IMR-90 (cell line): ENCODE measurements around the gene RHBDF2. TPM values are rescaled to one million over a fixed set of nuclear protein-coding genes. Genes with fewer than 3 reads are reported as not detected.

Experiments
- ATAC-seq: fragments of 200-7000 bp; cut with Tn5 transposase; 2 replicates; pipeline ENCODE4 v1.9.1; 2020; ENCODE audit warnings: low read depth, mild to moderate bottlenecking, moderate library complexity
- BruUV-seq: library from RNA; stranded (reverse); fragments of 400-500 nt; replicated peaks from 2 replicates; lab custom pipeline; 2021; lab: Mats Ljungman, UMichigan
- CTCF ChIA-PET: fragments of 300-600 bp; formaldehyde crosslinking; extraction: SDS; loops from one replicate; lab custom pipeline; 2021; ENCODE audit warnings: antibody characterized with exemption; lab: Yijun Ruan, JAX
- POLR2A ChIA-PET: fragments of 300-600 bp; sonication (Branson Sonifier 250); formaldehyde crosslinking; loops from one replicate; lab custom pipeline; 2022; ENCODE audit warnings: antibody characterized with exemption; ENCODE audit not compliant: unreplicated experiment; lab: Charles Lee
- DNase-seq: peaks from one replicate; pipeline ENCODE4 v3.0.0; 2013
- H2AFZ ChIP-seq: replicated peaks from 2 replicates; pipeline ENCODE3; 2013; ENCODE audit warnings: low read length, mild to moderate bottlenecking; ENCODE audit not compliant: poor library complexity
- H2AK5ac ChIP-seq: 2 replicates; pipeline ENCODE4 v1.6.1; 2013; ENCODE audit warnings: low read depth, low read length, inconsistent platforms
- H2AK9ac ChIP-seq: replicated peaks from 2 replicates; pipeline ENCODE3; 2013; ENCODE audit warnings: mild to moderate bottlenecking, low read depth, low read length, moderate library complexity; ENCODE audit not compliant: poor library complexity
- H2BK120ac ChIP-seq: 2 replicates; pipeline ENCODE4 v1.6.1; 2013; ENCODE audit warnings: low read depth, low read length, inconsistent platforms
- H2BK15ac ChIP-seq: 3 replicates; pipeline ENCODE4 v1.6.1; 2013; ENCODE audit warnings: low read depth, low read length, inconsistent platforms
- H2BK20ac ChIP-seq: 2 replicates; pipeline ENCODE4 v1.6.1; 2013; ENCODE audit warnings: low read depth, mild to moderate bottlenecking, inconsistent platforms, low read length, moderate library complexity
- H2BK5ac ChIP-seq: 2 replicates; pipeline ENCODE4 v1.6.1; 2013; ENCODE audit warnings: mild to moderate bottlenecking, low read depth, low read length, inconsistent platforms; ENCODE audit not compliant: poor library complexity, severe bottlenecking
- H3K14ac ChIP-seq: replicated peaks from 2 replicates; pipeline ENCODE4 v1.6.1; 2013; ENCODE audit warnings: low read depth, low read length, inconsistent platforms
- H3K18ac ChIP-seq: 2 replicates; pipeline ENCODE4 v1.6.1; 2013; ENCODE audit warnings: low read depth, low read length, control low read depth
- H3K23ac ChIP-seq: 2 replicates; pipeline ENCODE4 v1.6.1; 2013; ENCODE audit warnings: low read depth, low read length, inconsistent platforms
- H3K27ac ChIP-seq: 2 replicates; pipeline ENCODE4 v1.5.1; 2013; ENCODE audit warnings: mild to moderate bottlenecking, control low read depth, low read length; ENCODE audit not compliant: insufficient read depth
- H3K27me3 ChIP-seq: 2 replicates; pipeline ENCODE4 v1.6.1; 2013; ENCODE audit warnings: low read length; ENCODE audit not compliant: control insufficient read depth, insufficient read depth
- H3K36me3 ChIP-seq: 2 replicates; pipeline ENCODE4 v1.6.1; 2013; ENCODE audit warnings: low read length, mixed read lengths; ENCODE audit not compliant: control insufficient read depth, insufficient read depth
- H3K4ac ChIP-seq: 2 replicates; pipeline ENCODE4 v1.6.1; 2013; ENCODE audit warnings: low read depth, low read length, inconsistent platforms
- H3K4me1 ChIP-seq: 2 replicates; pipeline ENCODE4 v1.6.1; 2013; ENCODE audit warnings: low read length, mixed read lengths; ENCODE audit not compliant: control insufficient read depth, insufficient read depth
- H3K4me2 ChIP-seq: 2 replicates; pipeline ENCODE4 v1.6.1; 2013; ENCODE audit warnings: low read depth, mild to moderate bottlenecking, control low read depth, low read length, moderate library complexity
- H3K4me3 ChIP-seq: 2 replicates; pipeline ENCODE4 v1.5.1; 2013; ENCODE audit warnings: low read depth, mild to moderate bottlenecking, control low read depth, low read length, moderate library complexity; ENCODE audit not compliant: insufficient read depth
- H3K56ac ChIP-seq: 2 replicates; pipeline ENCODE4 v1.6.1; 2013; ENCODE audit warnings: low read length, inconsistent platforms; ENCODE audit not compliant: insufficient read depth; ENCODE audit errors: extremely low read depth
- H3K79me1 ChIP-seq, 2 experiments: 2 replicates each; pipeline ENCODE4 v1.6.1; 2013; ENCODE audit warnings: low read length in 2 of 2, inconsistent platforms in 1 of 2, low read depth in 1 of 2
- H3K9ac ChIP-seq: 2 replicates; pipeline ENCODE4 v1.6.1; 2013; ENCODE audit warnings: low read depth, low read length, control low read depth
- H3K9me1 ChIP-seq: 2 replicates; pipeline ENCODE4 v1.6.1; 2013; ENCODE audit warnings: low read length, inconsistent platforms; ENCODE audit not compliant: insufficient read depth
- H3K9me3 ChIP-seq: 2 replicates; pipeline ENCODE4 v1.6.1; 2013; ENCODE audit warnings: low read length; ENCODE audit not compliant: control insufficient read depth, insufficient read depth
- H4K20me1 ChIP-seq: 2 replicates; pipeline ENCODE4 v1.6.1; 2013; ENCODE audit warnings: low read length, inconsistent platforms; ENCODE audit not compliant: insufficient read depth
- H4K5ac ChIP-seq: 2 replicates; pipeline ENCODE4 v1.6.1; 2013; ENCODE audit warnings: mild to moderate bottlenecking, low read depth, low read length, control low read depth
- H4K8ac ChIP-seq, 2 experiments: 2 replicates each; pipeline ENCODE4 v1.6.1; 2013; ENCODE audit warnings: low read depth in 2 of 2, low read length in 2 of 2, control low read depth in 1 of 2, inconsistent platforms in 1 of 2
- H4K91ac ChIP-seq: 2 replicates; pipeline ENCODE4 v1.6.1; 2013; ENCODE audit warnings: low read depth, low read length, inconsistent platforms; ENCODE audit not compliant: insufficient read depth
- CEBPB ChIP-seq: IDR thresholded peaks from 2 replicates; pipeline ENCODE4 v1.6.1; 2012; ENCODE audit warnings: low read depth, low read length, improper control_type of control experiment
- CTCF ChIP-seq: conservative IDR thresholded peaks from 2 replicates; pipeline ENCODE4 v1.5.1; 2012; ENCODE audit warnings: mild to moderate bottlenecking, low read depth, low read length, improper control_type of control experiment
- FOS ChIP-seq: fragments of 150-350 bp; IDR thresholded peaks from 2 replicates; pipeline ENCODE4 v1.6.1; 2016; ENCODE audit warnings: low read depth, low read length
- MAZ ChIP-seq: IDR thresholded peaks from 2 replicates; pipeline ENCODE4 v1.6.1; 2012; ENCODE audit warnings: low read depth, mild to moderate bottlenecking, low read length, improper control_type of control experiment, moderate library complexity, borderline replicate concordance
- MXI1 ChIP-seq: IDR thresholded peaks from 2 replicates; pipeline ENCODE4 v1.6.1; 2012; ENCODE audit warnings: low read depth, mild to moderate bottlenecking, low read length, moderate library complexity, borderline replicate concordance
- NFE2L2 ChIP-seq: fragments of 150-350 bp; IDR thresholded peaks from 2 replicates; pipeline ENCODE4 v1.6.1; 2016; ENCODE audit warnings: low read depth, mild to moderate bottlenecking, low read length
- RAD21 ChIP-seq: IDR thresholded peaks from 2 replicates; pipeline ENCODE4 v1.6.1; 2012; ENCODE audit warnings: low read length, improper control_type of control experiment
- WGBS, 2 experiments: methylation state at CpG; one replicate each; pipeline versions ENCODE4 v1.1.5 to v1.1.7; 2013; ENCODE audit warnings: missing lambda C conversion rate in 2 of 2; ENCODE audit not compliant: insufficient read length in 1 of 2; ENCODE audit errors: extremely low coverage in 2 of 2; 5-methylcytosine and 5-hydroxymethylcytosine counted together
- dilution Hi-C: fragments of 300-500 bp; cut with HindIII; formaldehyde crosslinking; loops from one replicate; pipeline ENCODE4 v1.14.3; 2018; ENCODE audit warnings: low sequenced_read_pairs; ENCODE audit not compliant: unreplicated experiment
- in situ Hi-C: fragments of 300-500 bp; cut with MboI; formaldehyde crosslinking; loops from 3 replicates; pipeline ENCODE4 v1.14.3; 2019; ENCODE audit warnings: low sequenced_read_pairs, inconsistent platforms, mixed read lengths
- intact Hi-C: fragments of 100-400 bp; cut with micrococcal nuclease; formaldehyde crosslinking; loops from 2 replicates; pipeline ENCODE4 v1.10.0; 2022
- polyA plus RNA-seq, 3 experiments: library from polyadenylated mRNA; depleted of rRNA; stranded (reverse); fragments of >200 nt; gene quantifications; 2 replicates each; pipeline ENCODE4 v1.2.3, GENCODE V29; 2012; ENCODE audit warnings: low replicate concordance in 1 of 3
- total RNA-seq: library from RNA; depleted of rRNA; stranded (reverse); fragments of >200 nt; gene quantifications from 2 replicates; pipeline ENCODE4 v1.2.3, GENCODE V29; 2012
- TF ChIP-seq, protein P1 (sequence below): fragments of 150-350 bp; IDR thresholded peaks from 2 replicates; pipeline ENCODE4 v1.6.1; 2017; ENCODE audit warnings: mild to moderate bottlenecking, antibody characterized with exemption, low read length, low read depth
- TF ChIP-seq, protein P2 (sequence below): fragments of 150-350 bp; IDR thresholded peaks from 2 replicates; pipeline ENCODE4 v1.6.1; 2016; ENCODE audit warnings: low read depth, mild to moderate bottlenecking, low read length, moderate library complexity, borderline replicate concordance

RHBDF2 gene
- total and polyA plus RNA-seq, 2 of the 4 experiments (the other 2 are of a cell fraction) = 1.3 to 8.3 TPM

- TF ChIP-seq, protein P1, sequence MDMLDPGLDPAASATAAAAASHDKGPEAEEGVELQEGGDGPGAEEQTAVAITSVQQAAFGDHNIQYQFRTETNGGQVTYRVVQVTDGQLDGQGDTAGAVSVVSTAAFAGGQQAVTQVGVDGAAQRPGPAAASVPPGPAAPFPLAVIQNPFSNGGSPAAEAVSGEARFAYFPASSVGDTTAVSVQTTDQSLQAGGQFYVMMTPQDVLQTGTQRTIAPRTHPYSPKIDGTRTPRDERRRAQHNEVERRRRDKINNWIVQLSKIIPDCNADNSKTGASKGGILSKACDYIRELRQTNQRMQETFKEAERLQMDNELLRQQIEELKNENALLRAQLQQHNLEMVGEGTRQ = no peak
Measured at GRCh38 chr17:76537578-76538280, 36.5 kb upstream of the RHBDF2 start, which contains the start of gene CYGB (continued).

- no TSS peak for BruUV-seq
- ChIA-PET POLR2A (no interaction called here), CTCF (interaction anchor here (1.1 kb wide), 1 partner anchor 10 kb away, joined by 3 read pairs; no protein-coding TSS in a partner anchor)
- Histone ChIP-seq H3K18ac (no peak overlapping the region), H4K8ac (peak overlapping the region in 1 of 2 experiments; percentile 55; a peak in 1 of 4 replicates), H4K91ac (no peak overlapping the region), H2BK15ac (no peak overlapping the region), H4K20me1 (no peaks in the 10 kb centered on the region), H2AFZ (peak overlapping the region; percentile 82), H2BK20ac (no peak overlapping the region), H3K9me3 (no peaks in the 10 kb centered on the region), H3K9me1 (peaks cover 11% of the 10 kb centered on the region), H2BK5ac (no peak overlapping the region), H3K9ac (peak overlapping the region; percentile 17; the same call in 1 of the 2 replicates), H3K36me3 (no peaks in the 10 kb centered on the region; the same call in 1 of the 2 replicates), H3K4me2 (peak overlapping the region; percentile 45), H2AK9ac (peak overlapping the region; percentile 48), H3K4me3 (peak overlapping the region; percentile 46), H3K56ac (no peak overlapping the region), H2BK120ac (peak overlapping the region; percentile 45; the same call in 1 of the 2 replicates), H2AK5ac (peak overlapping the region; percentile 33; the same call in 1 of the 2 replicates), H3K79me1 (peaks cover 0 to under 1% of the 10 kb centered on the region in 2 experiments; a peak in 1 of 4 replicates), H3K27me3 (peaks cover 2% of the 10 kb centered on the region; the same call in 1 of the 2 replicates), H3K4ac (peak overlapping the region; percentile 78), H3K14ac (peak overlapping the region; percentile 88), H3K4me1 (peaks cover 10% of the 10 kb centered on the region), H3K23ac (no peak overlapping the region), H3K27ac (0 out of 2 replicates have a peak overlapping the region, but pooled peaks have one; percentile 1), H4K5ac (no peak overlapping the region)
- intact Hi-C loops = loop anchor here (10.0 kb wide), 1 partner anchor 528 kb away; no protein-coding TSS in a partner anchor
- in situ Hi-C loops = no loop called here
- dilution Hi-C loops = no loop called here
- TF ChIP-seq CEBPB = no peak
- TF ChIP-seq CTCF = no peak
- TF ChIP-seq, protein P2, sequence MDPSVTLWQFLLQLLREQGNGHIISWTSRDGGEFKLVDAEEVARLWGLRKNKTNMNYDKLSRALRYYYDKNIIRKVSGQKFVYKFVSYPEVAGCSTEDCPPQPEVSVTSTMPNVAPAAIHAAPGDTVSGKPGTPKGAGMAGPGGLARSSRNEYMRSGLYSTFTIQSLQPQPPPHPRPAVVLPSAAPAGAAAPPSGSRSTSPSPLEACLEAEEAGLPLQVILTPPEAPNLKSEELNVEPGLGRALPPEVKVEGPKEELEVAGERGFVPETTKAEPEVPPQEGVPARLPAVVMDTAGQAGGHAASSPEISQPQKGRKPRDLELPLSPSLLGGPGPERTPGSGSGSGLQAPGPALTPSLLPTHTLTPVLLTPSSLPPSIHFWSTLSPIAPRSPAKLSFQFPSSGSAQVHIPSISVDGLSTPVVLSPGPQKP = no peak
- no peak for TF ChIP-seq NFE2L2
- no peak for TF ChIP-seq RAD21
- TF ChIP-seq MXI1 = no peak
- TF ChIP-seq, protein P1 = no peak
- no peak for TF ChIP-seq MAZ
- no peak for TF ChIP-seq FOS
- no CpG with 5 or more reads among the region's 26 CpGs for WGBS, 2 experiments
- ATAC-seq = peak; percentile 7
- peak; percentile 39 for DNase-seq
Measured at GRCh38 chr17:76537288-76537577, 36.0 kb upstream of the RHBDF2 start.
